DOHH2 (cell line): ENCODE results near the gene PPP1CC.

Experiments used
- H3F3A ChIP-seq: fragments of 200-600 bp; sonication (generic), shearing (Covaris generic); 2 replicates; pipeline ENCODE4 v1.6.0; 2016; ENCODE audit warnings: antibody characterized with exemption, mild to moderate bottlenecking; ENCODE audit not compliant: control insufficient read depth, insufficient read depth
- H3K27ac ChIP-seq: fragments of 200-600 bp; sonication (generic); 2 replicates; pipeline ENCODE4 v1.5.1; 2014; ENCODE audit warnings: low read depth, mild to moderate bottlenecking, low read length, moderate library complexity
- H3K27me3 ChIP-seq: fragments of 200-600 bp; sonication (generic); 2 replicates; pipeline ENCODE4 v1.6.1; 2014; ENCODE audit warnings: mild to moderate bottlenecking, low read length, mixed read lengths; ENCODE audit not compliant: control insufficient read depth
- H3K36me3 ChIP-seq: fragments of 200-600 bp; sonication (generic); 2 replicates; pipeline ENCODE4 v1.6.1; 2014; ENCODE audit warnings: mild to moderate bottlenecking, low read length, moderate library complexity, mixed read lengths; ENCODE audit not compliant: control insufficient read depth
- H3K4me1 ChIP-seq: fragments of 200-600 bp; sonication (generic); 2 replicates; pipeline ENCODE4 v1.6.1; 2014; ENCODE audit warnings: mild to moderate bottlenecking, low read length, mixed read lengths; ENCODE audit not compliant: control insufficient read depth
- H3K4me2 ChIP-seq: fragments of 200-600 bp; sonication (generic); 2 replicates; pipeline ENCODE4 v1.6.0; 2014; ENCODE audit warnings: mild to moderate bottlenecking, low read length, moderate library complexity
- H3K4me3 ChIP-seq: fragments of 200-600 bp; sonication (generic); 2 replicates; pipeline ENCODE4 v1.5.1; 2014; ENCODE audit warnings: mild to moderate bottlenecking, low read length, mixed read lengths
- H3K79me2 ChIP-seq: fragments of 200-600 bp; sonication (generic); 2 replicates; pipeline ENCODE4 v1.6.1; 2014; ENCODE audit warnings: mild to moderate bottlenecking, low read length, mixed read lengths; ENCODE audit not compliant: control insufficient read depth
- H3K9me2 ChIP-seq: fragments of 200-600 bp; sonication (generic); replicated peaks from 2 replicates; pipeline ENCODE4 v1.6.1; 2014; ENCODE audit warnings: mild to moderate bottlenecking, low read length, mixed read lengths; ENCODE audit not compliant: control insufficient read depth
- H3K9me3 ChIP-seq: fragments of 200-600 bp; sonication (generic); 2 replicates; pipeline ENCODE4 v1.6.1; 2014; ENCODE audit warnings: antibody characterized with exemption, low read length, mixed read lengths; ENCODE audit not compliant: control insufficient read depth, insufficient read depth
- H4K20me1 ChIP-seq: fragments of 200-600 bp; sonication (generic); 2 replicates; pipeline ENCODE4 v1.6.0; 2014; ENCODE audit warnings: low read depth, mild to moderate bottlenecking, antibody characterized with exemption, low read length, moderate library complexity; ENCODE audit not compliant: control insufficient read depth, insufficient read depth
- EZH2phosphoT487 ChIP-seq: fragments of 200-600 bp; sonication (generic); IDR thresholded peaks from 2 replicates; pipeline ENCODE4 v1.6.1; 2017; ENCODE audit warnings: borderline replicate concordance, mild to moderate bottlenecking, antibody characterized with exemption, low read length, moderate library complexity, mixed read lengths
- TF ChIP-seq, protein P1 (sequence below): fragments of 200-600 bp; sonication (generic); IDR thresholded peaks from one replicate; pipeline ENCODE4 v1.5.1; 2014; ENCODE audit warnings: antibody characterized with exemption, mild to moderate bottlenecking, low read depth, low read length; ENCODE audit not compliant: poor library complexity, severe bottlenecking

The PPP1CC gene

DNA sequence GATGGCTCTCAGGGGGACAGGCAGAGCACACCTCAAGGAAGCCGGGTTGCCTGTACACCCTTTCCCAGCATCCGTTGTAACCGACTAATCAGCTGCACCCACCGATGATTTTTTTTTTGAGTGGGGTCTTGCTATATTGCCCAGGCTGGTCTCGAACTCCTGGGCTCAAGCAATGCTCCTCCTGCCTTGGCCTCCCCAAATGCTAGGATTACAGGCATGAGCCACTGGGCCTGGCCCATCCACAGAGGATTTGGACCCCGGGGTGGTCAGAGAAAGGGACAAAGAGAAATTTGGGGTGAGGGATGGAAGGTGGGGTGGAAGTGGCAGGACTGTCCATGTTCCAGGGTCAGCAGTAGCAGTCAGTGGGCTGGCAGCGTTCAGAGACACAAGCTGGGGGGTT, 43.3 kb upstream of the PPP1CC start:
- no peaks in the 10 kb centered on the region for H3K36me3 ChIP-seq
- H3K9me2 ChIP-seq = no peaks in the 10 kb centered on the region
- no peak overlapping the region for H3K4me3 ChIP-seq
- no peaks in the 10 kb centered on the region for H3K9me3 ChIP-seq
- H4K20me1 ChIP-seq = no peaks in the 10 kb centered on the region
- H3K79me2 ChIP-seq = no peaks in the 10 kb centered on the region
- H3F3A ChIP-seq = no peaks in the 10 kb centered on the region
- no peak overlapping the region for H3K27ac ChIP-seq
- H3K4me2 ChIP-seq = no peak overlapping the region
- no peaks in the 10 kb centered on the region for H3K4me1 ChIP-seq
- H3K27me3 ChIP-seq = no peaks in the 10 kb centered on the region
- TF ChIP-seq EZH2phosphoT487 = no peak
- TF ChIP-seq, protein P1, sequence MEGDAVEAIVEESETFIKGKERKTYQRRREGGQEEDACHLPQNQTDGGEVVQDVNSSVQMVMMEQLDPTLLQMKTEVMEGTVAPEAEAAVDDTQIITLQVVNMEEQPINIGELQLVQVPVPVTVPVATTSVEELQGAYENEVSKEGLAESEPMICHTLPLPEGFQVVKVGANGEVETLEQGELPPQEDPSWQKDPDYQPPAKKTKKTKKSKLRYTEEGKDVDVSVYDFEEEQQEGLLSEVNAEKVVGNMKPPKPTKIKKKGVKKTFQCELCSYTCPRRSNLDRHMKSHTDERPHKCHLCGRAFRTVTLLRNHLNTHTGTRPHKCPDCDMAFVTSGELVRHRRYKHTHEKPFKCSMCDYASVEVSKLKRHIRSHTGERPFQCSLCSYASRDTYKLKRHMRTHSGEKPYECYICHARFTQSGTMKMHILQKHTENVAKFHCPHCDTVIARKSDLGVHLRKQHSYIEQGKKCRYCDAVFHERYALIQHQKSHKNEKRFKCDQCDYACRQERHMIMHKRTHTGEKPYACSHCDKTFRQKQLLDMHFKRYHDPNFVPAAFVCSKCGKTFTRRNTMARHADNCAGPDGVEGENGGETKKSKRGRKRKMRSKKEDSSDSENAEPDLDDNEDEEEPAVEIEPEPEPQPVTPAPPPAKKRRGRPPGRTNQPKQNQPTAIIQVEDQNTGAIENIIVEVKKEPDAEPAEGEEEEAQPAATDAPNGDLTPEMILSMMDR = no peak

DNA sequence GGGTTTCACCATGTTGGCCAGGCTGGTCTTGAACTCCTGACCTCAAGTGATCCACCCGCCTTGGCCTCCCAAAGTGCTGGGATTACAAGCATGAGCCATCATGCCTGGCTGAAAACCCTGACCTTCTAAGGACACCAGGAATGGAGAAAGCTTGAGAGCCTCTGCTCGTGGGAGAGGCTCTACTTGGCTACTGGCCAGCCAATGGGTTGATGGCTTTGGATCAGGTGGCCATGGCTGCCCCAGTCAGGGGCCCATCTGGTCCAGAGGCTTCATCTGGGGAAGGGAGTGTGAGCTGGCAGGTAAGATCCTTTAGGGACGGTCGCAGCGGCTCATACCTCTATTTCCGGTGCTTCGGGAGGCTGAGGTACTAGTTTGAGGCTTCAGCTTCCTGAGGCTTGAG, 42.5 kb upstream of the PPP1CC start:
- H3K4me1 ChIP-seq = peaks cover 4% of the 10 kb centered on the region; the same call in 1 of the 2 replicates
- H4K20me1 ChIP-seq = no peaks in the 10 kb centered on the region
- H3F3A ChIP-seq = no peaks in the 10 kb centered on the region
- H3K79me2 ChIP-seq = no peaks in the 10 kb centered on the region
- no peaks in the 10 kb centered on the region for H3K9me2 ChIP-seq
- H3K36me3 ChIP-seq = no peaks in the 10 kb centered on the region
- H3K4me2 ChIP-seq = no peak overlapping the region
- no peak overlapping the region for H3K27ac ChIP-seq
- H3K4me3 ChIP-seq = no peak overlapping the region
- TF ChIP-seq, protein P1 = no peak
- no peak for TF ChIP-seq EZH2phosphoT487
- no peaks in the 10 kb centered on the region for H3K9me3 ChIP-seq
- no peaks in the 10 kb centered on the region for H3K27me3 ChIP-seq

GRCh38 chr12:110782922-110783321, 40.2 kb upstream of the PPP1CC start:
- no peak overlapping the region for H3K4me3 ChIP-seq
- H4K20me1 ChIP-seq = no peaks in the 10 kb centered on the region
- H3K9me2 ChIP-seq = no peaks in the 10 kb centered on the region
- peaks cover 27% of the 10 kb centered on the region for H3K4me1 ChIP-seq
- H3K9me3 ChIP-seq = no peaks in the 10 kb centered on the region
- peaks cover 3% of the 10 kb centered on the region for H3F3A ChIP-seq
- H3K27me3 ChIP-seq = no peaks in the 10 kb centered on the region
- H3K36me3 ChIP-seq = 0 out of 2 replicates have a peak, but pooled peaks cover 2% of the 10 kb centered on the region
- TF ChIP-seq EZH2phosphoT487 = no peak
- TF ChIP-seq, protein P1 = no peak
- H3K27ac ChIP-seq = no peak overlapping the region
- no peaks in the 10 kb centered on the region for H3K79me2 ChIP-seq
- H3K4me2 ChIP-seq = no peak overlapping the region
